ENCODE measurements around the gene CECR2.

The CECR2 gene

DNA sequence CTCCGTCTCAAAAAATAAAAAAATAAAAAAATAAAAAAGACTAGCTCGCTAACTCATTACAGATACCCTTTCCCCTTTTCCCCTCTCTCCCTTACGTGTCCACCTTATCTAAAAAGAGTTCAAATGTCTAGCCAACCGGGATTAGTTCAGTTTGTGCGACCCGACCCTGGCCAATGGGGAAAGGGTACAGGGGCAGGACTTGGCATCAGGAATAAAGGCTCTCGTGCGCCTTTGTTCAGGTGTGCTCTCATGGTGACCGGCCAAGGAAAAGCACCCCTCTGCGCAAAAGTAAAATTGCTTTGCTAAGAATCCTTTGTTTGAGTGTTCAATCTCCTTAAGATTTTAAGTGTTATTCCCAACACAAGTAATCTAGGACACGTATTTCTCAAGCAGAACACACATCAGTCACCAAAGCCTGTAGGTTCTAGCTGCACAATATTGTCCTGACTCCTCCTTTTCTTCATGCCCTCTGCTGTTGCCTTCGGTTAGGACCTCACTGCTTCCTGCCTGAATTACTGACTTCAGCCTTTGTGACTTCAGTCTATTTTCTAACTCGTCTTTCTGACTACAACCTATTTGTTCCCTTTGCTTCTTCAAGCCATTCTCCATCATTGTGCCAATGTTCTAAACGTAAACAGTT, 20.7 kb upstream of the CECR2 start:
- TF ChIP-seq, protein P1, sequence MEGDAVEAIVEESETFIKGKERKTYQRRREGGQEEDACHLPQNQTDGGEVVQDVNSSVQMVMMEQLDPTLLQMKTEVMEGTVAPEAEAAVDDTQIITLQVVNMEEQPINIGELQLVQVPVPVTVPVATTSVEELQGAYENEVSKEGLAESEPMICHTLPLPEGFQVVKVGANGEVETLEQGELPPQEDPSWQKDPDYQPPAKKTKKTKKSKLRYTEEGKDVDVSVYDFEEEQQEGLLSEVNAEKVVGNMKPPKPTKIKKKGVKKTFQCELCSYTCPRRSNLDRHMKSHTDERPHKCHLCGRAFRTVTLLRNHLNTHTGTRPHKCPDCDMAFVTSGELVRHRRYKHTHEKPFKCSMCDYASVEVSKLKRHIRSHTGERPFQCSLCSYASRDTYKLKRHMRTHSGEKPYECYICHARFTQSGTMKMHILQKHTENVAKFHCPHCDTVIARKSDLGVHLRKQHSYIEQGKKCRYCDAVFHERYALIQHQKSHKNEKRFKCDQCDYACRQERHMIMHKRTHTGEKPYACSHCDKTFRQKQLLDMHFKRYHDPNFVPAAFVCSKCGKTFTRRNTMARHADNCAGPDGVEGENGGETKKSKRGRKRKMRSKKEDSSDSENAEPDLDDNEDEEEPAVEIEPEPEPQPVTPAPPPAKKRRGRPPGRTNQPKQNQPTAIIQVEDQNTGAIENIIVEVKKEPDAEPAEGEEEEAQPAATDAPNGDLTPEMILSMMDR (IDR thresholded peaks at IDR 0.05; ENCODE audit: low read depth, low read length): no peak
- no peak overlapping the region for H3K4me3 ChIP-seq (ENCODE audit: low read depth, low read length)

DNA sequence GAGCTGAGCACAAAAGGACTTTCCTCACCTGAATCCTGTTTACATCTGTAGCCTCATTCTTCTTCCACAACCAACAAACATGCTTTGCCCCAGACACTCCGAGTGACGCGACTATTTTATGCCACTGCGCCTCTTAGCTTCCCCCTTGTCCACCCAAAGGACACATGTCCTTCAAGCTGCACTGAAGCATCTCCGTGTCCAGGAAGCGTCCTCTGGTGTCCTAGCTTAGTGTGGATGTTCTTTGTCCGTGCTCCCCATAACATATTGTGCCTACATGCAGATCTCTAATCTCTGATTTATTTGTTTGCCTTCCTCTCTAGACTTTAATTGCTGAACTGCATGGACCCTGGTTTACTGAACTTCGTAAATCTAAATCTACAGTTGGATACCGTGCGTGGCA, 20.1 kb upstream of the CECR2 start:
- TF ChIP-seq, protein P1 (IDR thresholded peaks at IDR 0.05; ENCODE audit: low read depth, low read length): no peak
- no peak overlapping the region for H3K4me3 ChIP-seq (ENCODE audit: low read depth, low read length)

DNA sequence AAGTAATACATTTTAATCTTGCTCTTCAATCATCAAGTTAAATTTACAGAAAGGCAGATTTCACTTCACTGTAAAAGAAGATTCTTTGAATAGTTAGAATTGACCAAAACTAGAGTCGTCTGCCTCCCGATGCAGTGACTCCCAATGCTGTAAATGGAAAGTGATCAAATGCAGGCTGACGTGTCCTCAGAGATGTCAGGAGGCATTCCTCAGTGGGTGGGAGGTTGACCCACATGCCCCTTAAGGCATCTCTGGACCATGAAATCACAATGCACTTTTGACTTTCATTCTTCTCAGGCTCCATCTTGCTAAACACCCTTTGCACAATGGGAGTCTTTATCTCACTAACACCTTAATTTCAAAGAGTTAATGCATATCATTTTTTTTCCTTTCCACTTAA, 19.0 kb upstream of the CECR2 start:
- TF ChIP-seq, protein P1 (IDR thresholded peaks at IDR 0.05; ENCODE audit: low read depth, low read length): no peak

DNA sequence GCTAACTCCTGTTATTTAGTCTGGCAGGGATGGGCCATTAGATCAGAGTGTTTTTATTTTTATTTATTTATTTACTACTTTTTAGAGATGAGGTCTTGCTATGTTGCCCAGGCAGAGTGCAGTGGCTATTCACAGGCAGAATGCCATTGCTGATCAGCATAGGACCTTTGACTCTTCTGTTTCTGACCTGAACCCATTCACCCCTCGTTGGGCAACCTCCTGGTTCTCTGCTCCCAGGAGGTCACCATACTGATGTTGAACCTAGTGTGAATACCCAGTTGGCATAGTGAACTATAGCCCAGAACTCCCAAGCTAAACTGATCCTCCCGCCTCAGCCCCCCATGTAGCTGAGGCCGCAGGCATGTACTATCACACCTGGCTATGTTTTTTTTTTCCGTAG, 16.5 kb upstream of the CECR2 start:
- TF ChIP-seq, protein P1 (IDR thresholded peaks at IDR 0.05; ENCODE audit: low read depth, low read length): no peak
- no peak overlapping the region for H3K4me3 ChIP-seq (ENCODE audit: low read depth, low read length)

More for the DNA sequence above, 19.0 kb upstream of the CECR2 start:
- no peak overlapping the region for H3K4me3 ChIP-seq (ENCODE audit: low read depth, low read length)

DNA sequence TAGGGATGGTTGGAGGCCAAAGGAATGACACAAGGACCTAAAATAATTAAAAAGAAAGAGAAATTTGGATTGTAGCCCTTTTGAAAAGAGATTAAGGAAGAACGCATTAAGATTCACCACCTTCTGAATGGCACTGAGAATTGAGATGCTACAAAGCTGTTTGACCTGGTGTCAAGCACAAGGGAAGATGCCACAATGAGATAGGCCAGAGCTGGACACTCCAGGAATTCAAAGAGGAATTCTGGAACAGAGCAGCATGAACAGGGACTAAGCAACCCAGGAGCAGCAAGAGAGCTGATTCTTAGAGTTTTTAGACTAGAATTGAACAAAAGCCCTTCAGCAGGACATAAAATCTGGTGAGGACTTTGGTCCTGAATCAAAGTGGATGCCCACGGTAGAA, 11.6 kb upstream of the CECR2 start:
- TF ChIP-seq, protein P1 (IDR thresholded peaks at IDR 0.05; ENCODE audit: low read depth, low read length): no peak
- H3K4me3 ChIP-seq (ENCODE audit: low read depth, low read length): no peak overlapping the region

DNA sequence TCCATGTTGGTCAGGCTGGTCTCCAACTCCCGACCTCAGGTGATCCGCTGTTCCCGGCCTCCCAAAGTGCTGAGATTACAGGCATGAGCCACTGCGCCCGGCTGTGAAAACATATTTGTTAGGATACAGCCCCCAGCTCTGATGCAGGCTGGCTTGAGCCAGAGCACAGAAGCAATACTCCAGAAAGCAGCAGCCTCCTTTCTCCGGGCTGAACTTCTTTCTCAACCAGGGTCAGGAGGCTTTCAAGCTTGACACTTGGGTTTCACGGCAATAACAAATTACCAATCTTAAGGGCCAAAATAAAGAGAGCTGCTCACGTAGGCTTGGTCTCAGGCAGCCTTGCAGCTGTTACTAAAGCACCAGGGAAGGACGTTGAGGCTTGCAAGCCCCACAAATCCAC, 10.8 kb upstream of the CECR2 start:
- TF ChIP-seq, protein P1 (IDR thresholded peaks at IDR 0.05; ENCODE audit: low read depth, low read length): no peak

DNA sequence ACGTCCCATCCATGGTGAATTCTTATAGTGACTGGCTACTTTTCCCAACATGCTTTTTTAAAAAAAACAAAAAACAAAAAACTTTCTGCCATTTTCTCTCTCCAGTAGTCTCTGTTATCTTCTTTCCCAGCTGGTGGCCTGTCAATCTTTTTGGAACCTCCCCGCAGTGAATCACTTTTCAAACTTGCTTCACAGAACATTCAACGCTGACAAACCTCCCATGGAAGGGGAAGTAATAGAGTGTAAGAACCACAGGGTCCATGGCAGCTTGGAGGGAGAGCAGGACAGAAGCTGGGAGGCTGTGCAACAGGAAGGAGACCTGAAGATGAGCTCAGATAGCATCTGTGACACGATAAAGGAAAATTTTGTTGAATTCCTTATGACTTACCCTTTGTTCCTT, 9.8 kb upstream of the CECR2 start:
- H3K4me3 ChIP-seq (ENCODE audit: low read depth, low read length): no peak overlapping the region
- TF ChIP-seq, protein P1 (IDR thresholded peaks at IDR 0.05; ENCODE audit: low read depth, low read length): no peak

More for the DNA sequence above, 10.8 kb upstream of the CECR2 start:
- no peak overlapping the region for H3K4me3 ChIP-seq (ENCODE audit: low read depth, low read length)

Data from WI38 (cell line).